VCaP (cell line): Measurements from ENCODE around the gene ASTL.

Experiments
- H3K27ac ChIP-seq: fragments of 450-650 bp; 2 replicates; pipeline ENCODE4 v1.5.1; 2017
- TF ChIP-seq, protein P1 (sequence below): fragments of 450-650 bp; conservative IDR thresholded peaks from 2 replicates; pipeline ENCODE4 v1.5.1; 2017; ENCODE audit warnings: mild to moderate bottlenecking, moderate library complexity

ASTL gene

DNA sequence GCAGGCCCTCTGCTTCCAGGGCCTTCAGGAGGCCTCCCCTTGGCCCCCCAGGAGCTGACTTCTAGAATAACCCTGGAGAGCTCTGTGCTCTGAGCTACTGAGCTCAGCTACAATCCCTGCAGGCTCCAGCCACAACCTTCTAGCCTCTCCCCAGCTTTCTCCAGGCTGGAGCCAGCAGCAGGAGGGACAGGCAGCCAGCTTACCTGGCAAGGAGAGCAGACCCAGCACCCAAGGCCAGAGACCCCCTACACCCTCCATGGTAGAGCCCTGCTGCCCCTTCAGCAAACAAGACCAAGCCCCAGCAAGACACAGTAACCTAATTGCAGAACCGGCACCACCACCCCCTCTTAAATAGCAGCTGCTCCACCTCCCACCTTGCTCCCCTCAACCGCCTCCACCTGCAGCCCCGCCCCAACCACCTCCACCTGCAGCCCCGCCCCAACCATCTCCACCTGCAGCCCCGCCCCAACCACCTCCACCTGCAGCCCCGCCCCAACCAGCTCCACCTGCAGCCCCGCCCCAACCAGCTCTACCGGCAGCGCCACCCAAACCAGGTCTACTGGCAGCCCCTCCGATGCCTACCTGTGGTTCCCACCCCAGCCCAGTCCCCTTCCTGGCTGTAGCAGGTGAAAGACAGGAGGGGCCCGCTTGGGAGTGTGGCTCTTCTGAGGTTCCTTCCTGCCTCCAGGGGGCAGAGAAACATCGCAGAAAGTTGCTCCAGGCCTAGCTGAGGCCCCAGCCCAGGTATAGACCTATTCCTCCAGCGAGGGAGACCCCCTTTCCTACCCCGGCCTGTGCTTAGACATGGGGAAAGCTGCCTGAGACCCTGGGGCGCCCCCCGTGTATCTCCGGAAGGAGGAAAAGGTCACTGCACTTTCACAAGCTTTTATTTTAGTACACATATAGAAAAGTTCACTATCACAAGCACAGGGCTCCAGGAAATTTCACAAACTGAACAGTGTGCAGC lies at the start of gene ASTL:
TSS of gene ASTL (minus strand) at position 324 of the 967 bp plus-strand sequence. CDS start at position 258, 66 bp downstream.
- peak within 1 kb of the TSS; percentile 21; the same call in 1 of the 2 replicates for H3K27ac ChIP-seq
- TF ChIP-seq, protein P1, sequence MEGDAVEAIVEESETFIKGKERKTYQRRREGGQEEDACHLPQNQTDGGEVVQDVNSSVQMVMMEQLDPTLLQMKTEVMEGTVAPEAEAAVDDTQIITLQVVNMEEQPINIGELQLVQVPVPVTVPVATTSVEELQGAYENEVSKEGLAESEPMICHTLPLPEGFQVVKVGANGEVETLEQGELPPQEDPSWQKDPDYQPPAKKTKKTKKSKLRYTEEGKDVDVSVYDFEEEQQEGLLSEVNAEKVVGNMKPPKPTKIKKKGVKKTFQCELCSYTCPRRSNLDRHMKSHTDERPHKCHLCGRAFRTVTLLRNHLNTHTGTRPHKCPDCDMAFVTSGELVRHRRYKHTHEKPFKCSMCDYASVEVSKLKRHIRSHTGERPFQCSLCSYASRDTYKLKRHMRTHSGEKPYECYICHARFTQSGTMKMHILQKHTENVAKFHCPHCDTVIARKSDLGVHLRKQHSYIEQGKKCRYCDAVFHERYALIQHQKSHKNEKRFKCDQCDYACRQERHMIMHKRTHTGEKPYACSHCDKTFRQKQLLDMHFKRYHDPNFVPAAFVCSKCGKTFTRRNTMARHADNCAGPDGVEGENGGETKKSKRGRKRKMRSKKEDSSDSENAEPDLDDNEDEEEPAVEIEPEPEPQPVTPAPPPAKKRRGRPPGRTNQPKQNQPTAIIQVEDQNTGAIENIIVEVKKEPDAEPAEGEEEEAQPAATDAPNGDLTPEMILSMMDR: peak; percentile 60

DNA sequence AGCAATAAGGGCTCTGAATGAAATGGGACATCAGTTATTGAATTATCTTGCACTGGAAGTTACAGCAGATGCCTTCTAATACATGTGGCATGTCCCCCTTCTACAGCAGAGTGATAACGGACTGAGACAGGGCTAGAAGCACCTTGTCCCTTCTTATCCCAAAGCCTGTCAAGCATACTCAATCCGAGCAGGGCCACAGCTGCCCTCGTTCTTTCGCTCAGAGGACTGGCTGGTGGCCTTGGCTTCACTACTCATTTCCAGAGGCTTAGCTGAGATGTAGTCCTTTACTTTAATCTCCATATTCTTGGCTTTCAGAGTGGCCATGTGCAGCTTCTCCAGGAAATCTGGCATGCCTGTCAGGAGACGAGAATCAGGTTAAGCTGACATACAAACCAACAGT lies 48.3 kb upstream of the ASTL start:
- TF ChIP-seq, protein P1: no peak
- no peak overlapping the region for H3K27ac ChIP-seq

DNA sequence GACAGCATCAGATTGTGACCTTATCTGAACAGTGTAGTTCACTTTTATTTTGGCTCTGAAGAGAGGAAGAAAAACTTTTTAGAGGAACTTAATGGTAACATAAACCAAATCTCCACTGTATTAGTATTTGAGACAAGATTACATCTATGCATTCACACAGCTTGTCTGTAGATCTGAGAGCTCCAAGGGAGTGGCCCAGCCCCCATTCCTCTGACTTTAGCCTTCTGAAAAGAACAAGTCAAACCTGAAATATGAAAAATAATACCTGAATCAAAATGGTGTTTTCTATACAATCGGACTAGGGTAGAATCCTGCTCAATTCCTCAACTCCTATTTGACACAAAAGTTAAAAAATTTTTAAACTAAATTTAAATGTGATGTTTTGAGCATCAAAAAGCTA lies 47.2 kb upstream of the ASTL start:
- TF ChIP-seq, protein P1: no peak

DNA sequence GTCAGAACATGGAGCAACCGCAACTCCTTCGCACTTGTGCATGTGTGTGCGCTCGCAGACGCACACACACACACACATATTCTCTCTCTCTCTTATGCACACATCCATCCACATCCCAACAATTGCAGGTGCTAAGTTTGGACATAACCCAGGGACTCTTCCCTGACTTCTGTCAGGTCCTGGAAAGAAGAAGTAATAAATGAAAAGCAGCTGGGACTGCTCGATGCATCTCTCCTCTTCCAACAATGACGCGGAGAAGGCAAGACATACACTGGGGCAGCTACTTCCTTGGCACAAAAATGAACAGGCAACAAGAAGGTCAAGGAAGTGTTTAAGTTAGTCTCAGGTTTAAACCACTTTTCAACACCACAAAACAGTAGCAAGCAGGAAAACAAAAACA lies 46.7 kb upstream of the ASTL start:
- no peak overlapping the region for H3K27ac ChIP-seq
- TF ChIP-seq, protein P1: no peak

More for the DNA sequence above, 47.2 kb upstream of the ASTL start:
- no peak overlapping the region for H3K27ac ChIP-seq

DNA sequence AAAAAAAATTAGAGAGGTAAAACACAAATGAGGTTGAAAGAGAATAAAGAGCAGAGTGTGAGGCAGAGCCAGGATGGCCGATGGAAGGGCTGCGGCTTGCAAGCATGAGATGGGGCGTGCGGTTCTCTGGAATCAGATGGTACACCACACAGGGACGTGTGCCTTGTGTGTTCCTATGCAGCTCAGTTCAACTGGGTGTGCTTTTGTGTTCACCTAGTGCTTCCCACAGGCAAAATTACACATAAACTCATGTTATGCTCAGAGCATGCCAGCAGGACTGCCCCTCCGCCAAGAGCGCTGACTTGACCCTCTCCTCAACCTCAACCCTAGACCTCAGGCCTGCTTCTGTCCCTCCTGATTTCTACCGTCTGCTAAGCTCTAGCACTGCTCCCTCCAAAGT lies 45.9 kb upstream of the ASTL start:
- no peak overlapping the region for H3K27ac ChIP-seq
- TF ChIP-seq, protein P1: no peak

DNA sequence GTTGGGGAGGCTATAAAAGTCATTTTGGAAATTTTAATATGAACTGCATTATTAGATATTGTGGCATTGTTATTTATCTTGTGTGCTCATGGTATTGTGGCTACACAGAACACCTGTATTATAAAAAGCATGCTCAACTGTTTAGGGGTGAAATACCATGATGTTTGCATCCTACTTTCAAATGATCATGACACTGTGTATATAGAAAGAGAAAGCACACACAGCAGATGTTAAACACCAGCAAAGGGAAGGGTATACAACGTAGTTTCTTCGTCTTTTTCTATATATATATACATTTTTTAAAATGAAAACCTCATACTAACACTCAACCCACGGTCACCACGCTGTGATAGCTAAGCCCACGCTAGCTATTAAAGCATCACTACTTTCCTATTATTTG lies 43.2 kb upstream of the ASTL start:
- H3K27ac ChIP-seq: no peak overlapping the region
- TF ChIP-seq, protein P1: no peak

DNA sequence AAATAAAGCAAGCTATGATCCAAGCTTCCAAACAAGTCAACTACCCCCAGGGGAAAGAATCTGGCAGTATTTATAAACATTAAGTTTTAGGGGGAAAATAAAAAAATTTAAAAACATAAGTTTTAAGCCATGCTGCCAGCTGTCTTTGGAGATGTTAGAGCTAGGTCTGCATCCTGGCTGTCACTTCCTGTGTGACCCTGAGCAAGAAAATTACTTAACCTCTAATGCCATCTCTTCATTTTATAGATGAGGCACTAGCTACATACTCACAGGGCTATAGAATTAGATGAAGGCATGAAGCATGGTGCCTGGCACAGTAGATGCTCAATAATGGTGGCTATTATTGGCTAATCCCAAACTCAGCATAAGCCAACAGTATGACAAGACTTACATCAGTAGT lies 42.2 kb upstream of the ASTL start:
- no peak overlapping the region for H3K27ac ChIP-seq
- TF ChIP-seq, protein P1: no peak
